ENCODE data around the gene OVCH2. TPM values are rescaled to one million over a fixed set of nuclear protein-coding genes. Genes with fewer than 3 reads are reported as not detected.

The OVCH2 gene
- total RNA-seq, 1 experiment from 2014 or later, result 0.57 TPM

DNA sequence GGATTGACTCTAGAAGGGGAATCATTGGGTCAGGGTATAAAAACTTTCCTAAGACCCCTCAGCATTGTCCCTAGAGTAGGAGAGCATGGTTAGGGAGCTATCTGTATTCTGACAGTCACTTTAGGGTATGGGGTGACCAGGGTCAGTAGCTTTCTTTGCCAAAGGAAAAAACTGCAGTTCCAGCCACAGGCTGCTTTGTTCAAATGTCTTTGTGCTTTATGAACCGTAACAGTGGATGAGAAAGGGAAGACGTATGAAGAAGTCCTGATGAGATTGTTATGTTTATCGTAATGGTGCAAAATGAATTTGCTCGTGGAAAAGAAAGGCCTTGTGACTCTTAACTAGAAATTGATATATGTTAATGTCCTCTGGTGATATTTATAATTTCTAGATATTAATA lies 63.0 kb downstream of the OVCH2 start (continued):
- TF ChIP-seq, protein P1, sequence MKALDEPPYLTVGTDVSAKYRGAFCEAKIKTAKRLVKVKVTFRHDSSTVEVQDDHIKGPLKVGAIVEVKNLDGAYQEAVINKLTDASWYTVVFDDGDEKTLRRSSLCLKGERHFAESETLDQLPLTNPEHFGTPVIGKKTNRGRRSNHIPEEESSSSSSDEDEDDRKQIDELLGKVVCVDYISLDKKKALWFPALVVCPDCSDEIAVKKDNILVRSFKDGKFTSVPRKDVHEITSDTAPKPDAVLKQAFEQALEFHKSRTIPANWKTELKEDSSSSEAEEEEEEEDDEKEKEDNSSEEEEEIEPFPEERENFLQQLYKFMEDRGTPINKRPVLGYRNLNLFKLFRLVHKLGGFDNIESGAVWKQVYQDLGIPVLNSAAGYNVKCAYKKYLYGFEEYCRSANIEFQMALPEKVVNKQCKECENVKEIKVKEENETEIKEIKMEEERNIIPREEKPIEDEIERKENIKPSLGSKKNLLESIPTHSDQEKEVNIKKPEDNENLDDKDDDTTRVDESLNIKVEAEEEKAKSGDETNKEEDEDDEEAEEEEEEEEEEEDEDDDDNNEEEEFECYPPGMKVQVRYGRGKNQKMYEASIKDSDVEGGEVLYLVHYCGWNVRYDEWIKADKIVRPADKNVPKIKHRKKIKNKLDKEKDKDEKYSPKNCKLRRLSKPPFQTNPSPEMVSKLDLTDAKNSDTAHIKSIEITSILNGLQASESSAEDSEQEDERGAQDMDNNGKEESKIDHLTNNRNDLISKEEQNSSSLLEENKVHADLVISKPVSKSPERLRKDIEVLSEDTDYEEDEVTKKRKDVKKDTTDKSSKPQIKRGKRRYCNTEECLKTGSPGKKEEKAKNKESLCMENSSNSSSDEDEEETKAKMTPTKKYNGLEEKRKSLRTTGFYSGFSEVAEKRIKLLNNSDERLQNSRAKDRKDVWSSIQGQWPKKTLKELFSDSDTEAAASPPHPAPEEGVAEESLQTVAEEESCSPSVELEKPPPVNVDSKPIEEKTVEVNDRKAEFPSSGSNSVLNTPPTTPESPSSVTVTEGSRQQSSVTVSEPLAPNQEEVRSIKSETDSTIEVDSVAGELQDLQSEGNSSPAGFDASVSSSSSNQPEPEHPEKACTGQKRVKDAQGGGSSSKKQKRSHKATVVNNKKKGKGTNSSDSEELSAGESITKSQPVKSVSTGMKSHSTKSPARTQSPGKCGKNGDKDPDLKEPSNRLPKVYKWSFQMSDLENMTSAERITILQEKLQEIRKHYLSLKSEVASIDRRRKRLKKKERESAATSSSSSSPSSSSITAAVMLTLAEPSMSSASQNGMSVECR (CRISPR knock-in tag; IDR thresholded peaks at IDR 0.05; ENCODE audit: borderline replicate concordance), result no peak
- TF ChIP-seq, protein P2, sequence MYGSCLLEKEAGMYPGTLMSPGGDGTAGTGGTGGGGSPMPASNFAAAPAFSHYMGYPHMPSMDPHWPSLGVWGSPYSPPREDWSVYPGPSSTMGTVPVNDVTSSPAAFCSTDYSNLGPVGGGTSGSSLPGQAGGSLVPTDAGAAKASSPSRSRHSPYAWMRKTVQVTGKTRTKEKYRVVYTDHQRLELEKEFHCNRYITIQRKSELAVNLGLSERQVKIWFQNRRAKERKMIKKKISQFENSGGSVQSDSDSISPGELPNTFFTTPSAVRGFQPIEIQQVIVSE (CRISPR knock-in tag; IDR thresholded peaks at IDR 0.05; ENCODE audit: borderline replicate concordance), result no peak
- no peak for TF ChIP-seq MXD4 (CRISPR knock-in tag; IDR thresholded peaks at IDR 0.05; ENCODE audit: borderline replicate concordance)
- TF ChIP-seq, protein P3, sequence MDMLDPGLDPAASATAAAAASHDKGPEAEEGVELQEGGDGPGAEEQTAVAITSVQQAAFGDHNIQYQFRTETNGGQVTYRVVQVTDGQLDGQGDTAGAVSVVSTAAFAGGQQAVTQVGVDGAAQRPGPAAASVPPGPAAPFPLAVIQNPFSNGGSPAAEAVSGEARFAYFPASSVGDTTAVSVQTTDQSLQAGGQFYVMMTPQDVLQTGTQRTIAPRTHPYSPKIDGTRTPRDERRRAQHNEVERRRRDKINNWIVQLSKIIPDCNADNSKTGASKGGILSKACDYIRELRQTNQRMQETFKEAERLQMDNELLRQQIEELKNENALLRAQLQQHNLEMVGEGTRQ (CRISPR knock-in tag; IDR thresholded peaks at IDR 0.05), result no peak
- no peak for TF ChIP-seq TCF7 (CRISPR knock-in tag; IDR thresholded peaks at IDR 0.05; ENCODE audit: low read depth)
- TF ChIP-seq, protein P4, sequence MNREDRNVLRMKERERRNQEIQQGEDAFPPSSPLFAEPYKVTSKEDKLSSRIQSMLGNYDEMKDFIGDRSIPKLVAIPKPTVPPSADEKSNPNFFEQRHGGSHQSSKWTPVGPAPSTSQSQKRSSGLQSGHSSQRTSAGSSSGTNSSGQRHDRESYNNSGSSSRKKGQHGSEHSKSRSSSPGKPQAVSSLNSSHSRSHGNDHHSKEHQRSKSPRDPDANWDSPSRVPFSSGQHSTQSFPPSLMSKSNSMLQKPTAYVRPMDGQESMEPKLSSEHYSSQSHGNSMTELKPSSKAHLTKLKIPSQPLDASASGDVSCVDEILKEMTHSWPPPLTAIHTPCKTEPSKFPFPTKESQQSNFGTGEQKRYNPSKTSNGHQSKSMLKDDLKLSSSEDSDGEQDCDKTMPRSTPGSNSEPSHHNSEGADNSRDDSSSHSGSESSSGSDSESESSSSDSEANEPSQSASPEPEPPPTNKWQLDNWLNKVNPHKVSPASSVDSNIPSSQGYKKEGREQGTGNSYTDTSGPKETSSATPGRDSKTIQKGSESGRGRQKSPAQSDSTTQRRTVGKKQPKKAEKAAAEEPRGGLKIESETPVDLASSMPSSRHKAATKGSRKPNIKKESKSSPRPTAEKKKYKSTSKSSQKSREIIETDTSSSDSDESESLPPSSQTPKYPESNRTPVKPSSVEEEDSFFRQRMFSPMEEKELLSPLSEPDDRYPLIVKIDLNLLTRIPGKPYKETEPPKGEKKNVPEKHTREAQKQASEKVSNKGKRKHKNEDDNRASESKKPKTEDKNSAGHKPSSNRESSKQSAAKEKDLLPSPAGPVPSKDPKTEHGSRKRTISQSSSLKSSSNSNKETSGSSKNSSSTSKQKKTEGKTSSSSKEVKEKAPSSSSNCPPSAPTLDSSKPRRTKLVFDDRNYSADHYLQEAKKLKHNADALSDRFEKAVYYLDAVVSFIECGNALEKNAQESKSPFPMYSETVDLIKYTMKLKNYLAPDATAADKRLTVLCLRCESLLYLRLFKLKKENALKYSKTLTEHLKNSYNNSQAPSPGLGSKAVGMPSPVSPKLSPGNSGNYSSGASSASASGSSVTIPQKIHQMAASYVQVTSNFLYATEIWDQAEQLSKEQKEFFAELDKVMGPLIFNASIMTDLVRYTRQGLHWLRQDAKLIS (CRISPR knock-in tag; IDR thresholded peaks at IDR 0.05; ENCODE audit: borderline replicate concordance), result no peak
- TF ChIP-seq MYBL2 (CRISPR knock-in tag; IDR thresholded peaks at IDR 0.05), result no peak
- no peak for TF ChIP-seq KAT7 (CRISPR knock-in tag; IDR thresholded peaks at IDR 0.05; ENCODE audit: borderline replicate concordance)
- no peak for TF ChIP-seq ATF1 (CRISPR knock-in tag; IDR thresholded peaks at IDR 0.05)
- no peak for TF ChIP-seq TEAD1 (CRISPR knock-in tag; IDR thresholded peaks at IDR 0.05)
- no peak for TF ChIP-seq JAZF1 (CRISPR knock-in tag; IDR thresholded peaks at IDR 0.05)

DNA sequence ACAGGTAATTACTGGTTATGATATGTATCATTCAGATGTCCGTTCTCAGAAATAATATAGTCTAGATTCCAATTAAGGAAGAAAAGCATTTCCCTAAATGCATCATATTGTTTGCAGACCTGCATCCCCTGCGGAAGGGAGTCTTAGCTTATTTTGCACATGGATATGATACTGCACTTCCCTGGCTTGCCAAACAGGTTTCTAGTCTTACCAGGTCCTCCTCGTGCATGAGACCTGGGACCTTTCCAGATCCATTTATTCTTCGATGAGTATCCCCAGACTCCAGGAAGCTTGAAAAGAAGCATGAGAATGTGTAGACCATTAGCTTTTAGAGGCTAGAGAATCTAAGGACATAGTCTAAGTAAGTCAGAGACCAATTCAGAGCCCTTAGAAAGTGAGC lies 63.5 kb downstream of the OVCH2 start:
- Mint-ChIP-seq H3K27ac (no peak overlapping the region), H3K27me3 (ENCODE audit: low read depth) (no peaks in the 10 kb centered on the region), H3K36me3 (peaks cover 14% of the 10 kb centered on the region), H3K9me3 (no peaks in the 10 kb centered on the region), H3K4me1 (peaks cover 26% of the 10 kb centered on the region), H3K4me3 (no peak overlapping the region)
- CTCF ChIA-PET, result interaction anchor here (1.0 to 1.9 kb wide), 3 partner anchors 15 to 71 kb away, joined by 3 to 12 read pairs (median 3); no protein-coding TSS in a partner anchor
- POLR2A ChIA-PET, result no interaction called here
- DNase-seq (ENCODE audit: low spot score) (no peak), ATAC-seq (no peak)
- TF ChIP-seq, protein P5, sequence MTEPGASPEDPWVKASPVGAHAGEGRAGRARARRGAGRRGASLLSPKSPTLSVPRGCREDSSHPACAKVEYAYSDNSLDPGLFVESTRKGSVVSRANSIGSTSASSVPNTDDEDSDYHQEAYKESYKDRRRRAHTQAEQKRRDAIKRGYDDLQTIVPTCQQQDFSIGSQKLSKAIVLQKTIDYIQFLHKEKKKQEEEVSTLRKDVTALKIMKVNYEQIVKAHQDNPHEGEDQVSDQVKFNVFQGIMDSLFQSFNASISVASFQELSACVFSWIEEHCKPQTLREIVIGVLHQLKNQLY (CRISPR knock-in tag; IDR thresholded peaks at IDR 0.05), result no peak
- TF ChIP-seq, protein P6, sequence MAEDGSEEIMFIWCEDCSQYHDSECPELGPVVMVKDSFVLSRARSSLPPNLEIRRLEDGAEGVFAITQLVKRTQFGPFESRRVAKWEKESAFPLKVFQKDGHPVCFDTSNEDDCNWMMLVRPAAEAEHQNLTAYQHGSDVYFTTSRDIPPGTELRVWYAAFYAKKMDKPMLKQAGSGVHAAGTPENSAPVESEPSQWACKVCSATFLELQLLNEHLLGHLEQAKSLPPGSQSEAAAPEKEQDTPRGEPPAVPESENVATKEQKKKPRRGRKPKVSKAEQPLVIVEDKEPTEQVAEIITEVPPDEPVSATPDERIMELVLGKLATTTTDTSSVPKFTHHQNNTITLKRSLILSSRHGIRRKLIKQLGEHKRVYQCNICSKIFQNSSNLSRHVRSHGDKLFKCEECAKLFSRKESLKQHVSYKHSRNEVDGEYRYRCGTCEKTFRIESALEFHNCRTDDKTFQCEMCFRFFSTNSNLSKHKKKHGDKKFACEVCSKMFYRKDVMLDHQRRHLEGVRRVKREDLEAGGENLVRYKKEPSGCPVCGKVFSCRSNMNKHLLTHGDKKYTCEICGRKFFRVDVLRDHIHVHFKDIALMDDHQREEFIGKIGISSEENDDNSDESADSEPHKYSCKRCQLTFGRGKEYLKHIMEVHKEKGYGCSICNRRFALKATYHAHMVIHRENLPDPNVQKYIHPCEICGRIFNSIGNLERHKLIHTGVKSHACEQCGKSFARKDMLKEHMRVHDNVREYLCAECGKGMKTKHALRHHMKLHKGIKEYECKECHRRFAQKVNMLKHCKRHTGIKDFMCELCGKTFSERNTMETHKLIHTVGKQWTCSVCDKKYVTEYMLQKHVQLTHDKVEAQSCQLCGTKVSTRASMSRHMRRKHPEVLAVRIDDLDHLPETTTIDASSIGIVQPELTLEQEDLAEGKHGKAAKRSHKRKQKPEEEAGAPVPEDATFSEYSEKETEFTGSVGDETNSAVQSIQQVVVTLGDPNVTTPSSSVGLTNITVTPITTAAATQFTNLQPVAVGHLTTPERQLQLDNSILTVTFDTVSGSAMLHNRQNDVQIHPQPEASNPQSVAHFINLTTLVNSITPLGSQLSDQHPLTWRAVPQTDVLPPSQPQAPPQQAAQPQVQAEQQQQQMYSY (CRISPR knock-in tag; IDR thresholded peaks at IDR 0.05), result no peak
